ENCODE data around the gene WBP2. TPM values are rescaled to one million over a fixed set of nuclear protein-coding genes. Genes with fewer than 3 reads are reported as not detected.
A peak's percentile ranks its signal among the peaks of the same experiment; 100 is the strongest.

The WBP2 gene
- total and polyA plus RNA-seq, 10 of the 15 experiments (the other 5 are each of a cell fraction or from before 2014, with no cell fraction given): 1.5 to 57.3 (median 27.5) TPM

GRCh38 chr17:75893305-75894048 is 38.3 kb upstream of the WBP2 start (continued):
- TF ChIP-seq BHLHE40 (IDR thresholded peaks at IDR 0.05; ENCODE audit: borderline replicate concordance in 1 of 2, low read depth in 2 of 2, low read length in 1 of 2): no peak
- TF ChIP-seq ZZZ3 (IDR thresholded peaks at IDR 0.05; ENCODE audit: control insufficient read depth, insufficient read length, low read depth): no peak
- no peak for TF ChIP-seq SMC3 (IDR thresholded peaks at IDR 0.05; ENCODE audit: borderline replicate concordance, low read length)
- TF ChIP-seq REST (IDR thresholded peaks at IDR 0.05; ENCODE audit: low read depth, low read length): no peak
- TF ChIP-seq ATF7 (IDR thresholded peaks at IDR 0.05; ENCODE audit: low read depth): no peak

- no peak for FAIRE-seq
- H3K27ac ChIP-seq (ENCODE audit: control insufficient read depth, insufficient read depth): no peak overlapping the region
- no peak overlapping the region for H2AFZ ChIP-seq (ENCODE audit: control insufficient read depth, low read depth, low read length)
- 94% methylated on average over 16 of the region's 16 CpGs for WGBS (ENCODE audit: insufficient coverage, insufficient replicate concordance, low lambda C conversion rate, missing lambda C conversion rate)
- H3K4me3 ChIP-seq: no peak overlapping the region
- RAD21 ChIA-PET (ENCODE audit: unreplicated experiment): interaction anchor here (4.5 kb wide), 1 partner anchor 37 kb away, joined by 32 read pairs; the partner anchor contains the start of gene WBP2
- ATAC-seq: no peak
- no peaks in the 10 kb centered on the region for H3K9me3 ChIP-seq (replicated peaks; ENCODE audit: control insufficient read depth, insufficient read depth, low read length)
- H3K9ac ChIP-seq (ENCODE audit: control insufficient read depth, insufficient read depth, low read length): no peak overlapping the region
- POLR2A ChIA-PET: no interaction called here
- DNase-seq (ENCODE audit: low read depth, low spot score): no peak
- SMC1A ChIA-PET (ENCODE audit: uncharacterized antibody, unreplicated experiment): no interaction called here
- TF ChIP-seq TCF7 (IDR thresholded peaks at IDR 0.05; ENCODE audit: borderline replicate concordance) (no peak), STAT3 (IDR thresholded peaks at IDR 0.05; ENCODE audit: low read depth, low read length) (no peak), POLR2A (IDR thresholded peaks at IDR 0.05; ENCODE audit: low read depth, low read length) (0 out of 2 replicates have a peak, but pooled peaks have one; percentile 26)
- intact Hi-C loops (cut with micrococcal nuclease; ENCODE audit: unreplicated experiment) (no loop called here), in situ Hi-C loops (cut with MboI) (no loop called here)
- peaks cover 0 to 4% of the 10 kb centered on the region in 2 experiments; a peak in 3 of 4 replicates for H3K36me3 ChIP-seq (ENCODE audit: control insufficient read depth in 2 of 2, insufficient read depth in 2 of 2, low read length in 1 of 2)
- peaks cover 6% of the 10 kb centered on the region for H3K4me1 ChIP-seq (ENCODE audit: control insufficient read depth, insufficient read depth, low read length)
- H3K27me3 ChIP-seq (replicated peaks in 1 of 2; ENCODE audit: control insufficient read depth in 2 of 2, insufficient read depth in 2 of 2, low read length in 1 of 2): no peaks in the 10 kb centered on the region
- peaks cover 15% of the 10 kb centered on the region for H3K79me2 ChIP-seq (ENCODE audit: control insufficient read depth, insufficient read depth, low read length)
- CTCF ChIA-PET: interaction anchor here (4.8 kb wide), 1 partner anchor 15 kb away, joined by 43 read pairs; the partner anchor contains the start of gene TRIM47
- no peaks in the 10 kb centered on the region for H4K20me1 ChIP-seq (ENCODE audit: control insufficient read depth, insufficient read depth)
- no TSS peak for BruUV-seq (replicated peaks)
- no peak overlapping the region for H3K4me2 ChIP-seq (ENCODE audit: control insufficient read depth, insufficient read depth)
These were observed 37.6 kb upstream of the WBP2 start for GRCh38 chr17:75892556-75893224.

All from GM12878 (cell line).